GM19351 (cell line): ENCODE measurements around the gene PSTPIP2.
"Not testable (repeated sequence)": the region's sequence is repeated elsewhere in the genome, so short reads cannot be mapped to it uniquely, and the experiment has no call there.

ENCODE experiments used
- ATAC-seq: cut with Tn5 transposase; IDR thresholded peaks from one replicate; pipeline ENCODE4 v1.9.1; 2021; ENCODE audit warnings: mild to moderate bottlenecking, moderate library complexity; ENCODE audit not compliant: unreplicated experiment

The PSTPIP2 gene

GRCh38 chr18:46070232-46070631 is 1.8 kb downstream of the PSTPIP2 start:
- ATAC-seq = no peak

GRCh38 chr18:46069524-46069923 is 2.5 kb downstream of the PSTPIP2 start:
- no peak for ATAC-seq

GRCh38 chr18:46068763-46069162 is 3.3 kb downstream of the PSTPIP2 start:
- ATAC-seq = no peak

- no peak for ATAC-seq
Measured at GRCh38 chr18:46067438-46068007, 4.5 kb downstream of the PSTPIP2 start.

- no peak for ATAC-seq
Measured at GRCh38 chr18:46062781-46063180, 9.3 kb downstream of the PSTPIP2 start.

GRCh38 chr18:46061796-46062195 is 10.3 kb downstream of the PSTPIP2 start:
- ATAC-seq = no peak

- ATAC-seq = no peak
Measured at GRCh38 chr18:46061387-46061786, 10.7 kb downstream of the PSTPIP2 start.

- no peak for ATAC-seq
Measured at GRCh38 chr18:46060359-46060841, 11.7 kb downstream of the PSTPIP2 start.

- peak; percentile 46 for ATAC-seq
Measured at GRCh38 chr18:46055838-46056230, 16.2 kb downstream of the PSTPIP2 start.

- ATAC-seq = peak; percentile 64
Measured at GRCh38 chr18:46054956-46055837, 16.9 kb downstream of the PSTPIP2 start.

- no peak for ATAC-seq
Measured at GRCh38 chr18:46053368-46054095, 18.5 kb downstream of the PSTPIP2 start.

- ATAC-seq = no peak
Measured at GRCh38 chr18:46051731-46052461, 20.2 kb downstream of the PSTPIP2 start.

GRCh38 chr18:46050268-46050667 is 21.8 kb downstream of the PSTPIP2 start:
- no peak for ATAC-seq

GRCh38 chr18:46048641-46049040 is 23.4 kb downstream of the PSTPIP2 start:
- no peak for ATAC-seq

GRCh38 chr18:46047369-46047768 is 24.7 kb downstream of the PSTPIP2 start:
- not testable (repeated sequence) for ATAC-seq

GRCh38 chr18:46046688-46047087 is 25.4 kb downstream of the PSTPIP2 start:
- ATAC-seq = no peak

- no peak for ATAC-seq
Measured at GRCh38 chr18:46046126-46046525, 25.9 kb downstream of the PSTPIP2 start.

- ATAC-seq = no peak
Measured at GRCh38 chr18:46042571-46043123, 29.4 kb downstream of the PSTPIP2 start.

- ATAC-seq = no peak
Measured at GRCh38 chr18:46040747-46041104, 31.3 kb downstream of the PSTPIP2 start.

GRCh38 chr18:46040033-46040746 is 31.9 kb downstream of the PSTPIP2 start:
- ATAC-seq = no peak
